ENCODE measurements around the gene TSPYL4.

DNA sequence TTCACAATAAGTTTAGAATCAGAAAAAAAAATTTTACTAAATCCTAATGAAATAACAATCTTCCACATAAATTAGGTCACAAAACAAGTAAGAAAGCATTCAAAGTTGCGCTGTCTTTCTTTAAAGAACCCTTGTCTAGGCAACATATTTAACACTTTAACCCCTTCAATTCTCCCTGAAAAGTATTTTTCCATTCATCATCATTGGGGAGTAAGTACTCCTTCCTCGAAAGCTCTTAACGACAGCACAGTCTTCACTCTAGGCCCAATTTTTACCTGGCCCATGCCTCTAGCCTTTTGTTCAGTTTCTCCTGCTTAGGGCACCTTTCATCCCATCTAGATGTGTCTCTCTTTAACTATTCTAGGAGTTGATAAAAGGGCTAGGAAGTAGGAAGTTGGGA, 23.2 kb upstream of the TSPYL4 start:
- TF ChIP-seq, protein P1, sequence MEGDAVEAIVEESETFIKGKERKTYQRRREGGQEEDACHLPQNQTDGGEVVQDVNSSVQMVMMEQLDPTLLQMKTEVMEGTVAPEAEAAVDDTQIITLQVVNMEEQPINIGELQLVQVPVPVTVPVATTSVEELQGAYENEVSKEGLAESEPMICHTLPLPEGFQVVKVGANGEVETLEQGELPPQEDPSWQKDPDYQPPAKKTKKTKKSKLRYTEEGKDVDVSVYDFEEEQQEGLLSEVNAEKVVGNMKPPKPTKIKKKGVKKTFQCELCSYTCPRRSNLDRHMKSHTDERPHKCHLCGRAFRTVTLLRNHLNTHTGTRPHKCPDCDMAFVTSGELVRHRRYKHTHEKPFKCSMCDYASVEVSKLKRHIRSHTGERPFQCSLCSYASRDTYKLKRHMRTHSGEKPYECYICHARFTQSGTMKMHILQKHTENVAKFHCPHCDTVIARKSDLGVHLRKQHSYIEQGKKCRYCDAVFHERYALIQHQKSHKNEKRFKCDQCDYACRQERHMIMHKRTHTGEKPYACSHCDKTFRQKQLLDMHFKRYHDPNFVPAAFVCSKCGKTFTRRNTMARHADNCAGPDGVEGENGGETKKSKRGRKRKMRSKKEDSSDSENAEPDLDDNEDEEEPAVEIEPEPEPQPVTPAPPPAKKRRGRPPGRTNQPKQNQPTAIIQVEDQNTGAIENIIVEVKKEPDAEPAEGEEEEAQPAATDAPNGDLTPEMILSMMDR (IDR thresholded peaks at IDR 0.05) = no peak
- TF ChIP-seq EZH2 (IDR thresholded peaks at IDR 0.05; ENCODE audit: borderline replicate concordance, insufficient read depth, low read depth, low read length, poor library complexity, severe bottlenecking) = no peak
